GM19395 (cell line): ENCODE results near the gene WRAP73.
"Not testable (repeated sequence)": the region's sequence is repeated elsewhere in the genome, so short reads cannot be mapped to it uniquely, and the experiment has no call there.

ENCODE experiments used
- ATAC-seq: cut with Tn5 transposase; IDR thresholded peaks from one replicate; pipeline ENCODE4 v1.9.1; 2021; ENCODE audit warnings: mild to moderate bottlenecking, moderate library complexity; ENCODE audit not compliant: unreplicated experiment

WRAP73 gene

DNA sequence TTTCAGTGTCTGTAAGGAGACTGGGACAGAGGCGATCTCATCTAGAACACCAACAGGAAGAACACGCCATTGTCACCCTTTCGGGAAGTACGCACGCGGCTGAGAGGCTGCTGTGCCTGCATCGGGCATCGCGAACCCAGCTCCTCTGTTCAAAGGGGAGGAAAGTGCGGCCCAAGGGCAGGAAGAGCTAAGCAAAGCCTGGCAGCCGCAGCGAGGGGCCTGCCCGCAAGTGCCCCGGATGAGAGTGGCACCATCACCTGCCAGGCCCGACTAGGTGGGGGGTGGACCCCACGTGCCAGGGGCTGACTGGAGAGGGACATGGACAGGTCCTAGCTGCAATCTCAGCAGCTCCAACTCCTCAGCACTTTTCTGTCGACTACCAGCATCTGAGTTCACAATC is 17.6 kb downstream of the WRAP73 start:
- ATAC-seq = no peak

DNA sequence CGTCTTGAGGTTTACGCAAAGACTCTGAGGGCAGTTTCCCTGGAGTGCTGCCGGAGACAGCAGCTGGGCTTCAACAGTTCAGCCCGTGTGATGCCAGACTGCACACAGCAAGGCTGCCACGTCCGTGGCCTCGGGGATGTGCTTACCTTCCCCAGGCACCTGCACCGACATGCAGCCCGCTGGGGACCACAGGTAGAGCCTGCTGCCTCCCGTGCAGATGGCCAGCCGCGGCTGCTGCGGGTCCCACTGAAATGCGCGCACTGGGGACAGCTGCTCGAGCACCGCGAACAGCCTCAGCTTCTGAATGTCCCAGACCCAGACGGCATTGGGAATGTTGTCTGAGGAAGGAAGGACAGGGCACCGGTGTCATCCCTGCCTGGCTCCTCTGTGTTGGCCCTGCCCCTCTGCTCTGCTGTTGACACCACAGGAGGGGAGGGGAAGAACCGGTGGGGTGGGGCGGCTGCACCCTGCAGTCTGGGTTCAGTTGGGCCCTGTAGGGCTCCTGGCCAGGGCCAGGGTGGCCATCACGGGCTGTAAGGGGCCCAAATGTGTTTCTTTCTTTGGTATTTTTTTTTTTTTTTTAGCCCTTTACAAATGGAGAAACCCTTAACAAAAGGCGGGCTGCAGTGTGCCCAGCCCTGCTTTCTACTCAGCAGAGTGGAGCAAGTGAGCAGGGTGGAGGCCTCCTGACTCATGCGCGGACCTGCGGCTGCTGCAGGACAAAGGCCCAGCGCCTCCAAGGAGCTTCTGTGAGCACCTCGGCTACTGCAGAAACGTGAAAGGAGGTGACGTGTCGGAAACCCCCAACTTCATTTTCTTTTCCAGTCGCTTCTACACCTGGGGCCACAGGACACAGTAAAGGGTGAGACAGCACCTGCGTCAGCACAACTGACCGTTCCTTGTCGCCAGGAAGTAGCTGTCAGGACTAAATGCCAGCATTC is 18.3 kb downstream of the WRAP73 start:
- ATAC-seq = no peak

DNA sequence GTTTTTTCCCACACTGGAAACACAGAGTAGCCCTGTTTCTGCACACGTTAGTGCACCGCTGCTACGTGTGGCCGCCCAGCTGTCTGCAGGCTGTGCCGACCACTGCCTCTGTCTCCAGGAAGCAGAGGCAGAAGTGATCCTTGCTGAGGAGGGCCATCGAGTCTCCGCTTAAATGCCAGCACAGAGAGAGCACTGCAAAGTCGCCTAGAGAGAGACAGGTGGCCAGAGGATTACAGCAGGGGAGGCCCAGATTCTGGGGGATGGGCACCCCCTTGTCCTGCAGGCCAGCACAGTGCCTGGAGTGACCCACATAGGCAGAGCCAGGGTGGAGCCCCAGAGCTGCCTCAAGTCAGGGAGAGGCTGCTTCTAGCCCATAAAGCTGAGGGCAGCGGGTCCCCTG is 19.0 kb downstream of the WRAP73 start:
- ATAC-seq = no peak

DNA sequence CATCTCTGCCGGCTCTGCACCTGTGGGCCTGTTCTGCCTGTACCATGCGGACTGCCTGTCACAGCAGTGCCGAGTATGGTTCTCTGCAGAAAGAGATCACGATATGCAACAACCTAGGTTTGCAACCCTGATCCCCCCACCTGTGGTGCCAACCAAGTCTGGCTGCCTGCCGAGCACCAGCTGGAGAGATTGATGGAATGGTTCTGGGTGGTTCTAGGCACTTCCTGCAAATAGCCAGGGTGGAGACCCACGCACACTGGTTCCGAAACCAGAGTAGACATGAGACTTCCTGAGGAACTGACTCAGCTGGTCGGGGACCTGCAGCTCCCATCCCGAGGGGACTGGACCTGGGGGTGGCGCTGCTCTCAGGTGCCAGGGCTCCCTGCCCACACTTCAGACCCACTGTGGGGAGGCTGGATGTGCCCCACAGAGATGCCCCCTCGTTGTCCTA is 19.7 kb downstream of the WRAP73 start:
- ATAC-seq = no peak

DNA sequence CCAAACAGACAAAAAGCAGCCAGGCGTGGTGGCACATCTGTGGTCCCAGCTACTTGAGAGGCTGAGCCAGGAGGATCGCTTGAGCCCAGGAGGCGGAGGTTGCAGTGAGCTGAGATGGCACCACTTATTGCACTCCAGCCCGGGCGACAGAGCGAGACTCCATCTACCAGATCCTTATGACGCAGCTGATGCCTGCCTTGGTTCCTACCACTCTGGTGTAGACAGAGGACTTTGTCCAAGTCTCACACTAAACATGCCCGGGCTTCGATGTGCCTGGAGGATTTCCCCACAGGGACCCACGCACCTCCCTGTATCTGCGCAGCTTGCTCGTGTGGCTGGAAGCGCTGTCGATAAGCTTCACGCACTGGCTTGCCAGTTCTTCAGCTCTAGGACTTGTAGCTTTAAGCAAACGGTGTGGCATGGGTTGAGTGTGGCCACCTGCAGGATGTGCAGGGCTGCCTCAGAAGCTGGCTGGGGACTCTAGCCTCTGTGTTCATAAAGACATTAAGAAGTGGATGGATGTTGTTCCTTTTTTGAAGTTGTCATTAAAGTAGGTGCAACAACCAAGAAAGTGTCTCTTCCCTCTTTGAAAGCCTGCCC is 20.2 kb downstream of the WRAP73 start:
- ATAC-seq = no peak

DNA sequence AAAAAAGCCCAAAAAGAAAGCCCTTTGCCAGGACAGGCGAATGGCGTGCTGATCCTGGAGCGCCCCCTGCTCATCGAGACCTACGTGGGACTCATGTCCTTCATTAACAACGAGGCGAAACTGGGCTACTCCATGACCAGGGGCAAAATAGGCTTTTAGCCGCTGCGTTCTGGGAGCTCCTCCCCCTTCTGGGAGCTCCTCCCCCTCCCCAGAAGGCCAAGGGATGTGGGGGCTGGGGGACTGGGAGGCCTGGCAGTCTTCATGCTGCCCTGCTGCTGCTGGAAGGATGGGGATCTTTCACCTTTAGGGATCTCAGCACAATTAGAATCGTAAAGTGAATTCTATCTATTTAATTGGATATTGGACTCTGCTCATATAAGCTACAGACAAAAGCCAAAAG is 21.5 kb downstream of the WRAP73 start:
- ATAC-seq = no peak

DNA sequence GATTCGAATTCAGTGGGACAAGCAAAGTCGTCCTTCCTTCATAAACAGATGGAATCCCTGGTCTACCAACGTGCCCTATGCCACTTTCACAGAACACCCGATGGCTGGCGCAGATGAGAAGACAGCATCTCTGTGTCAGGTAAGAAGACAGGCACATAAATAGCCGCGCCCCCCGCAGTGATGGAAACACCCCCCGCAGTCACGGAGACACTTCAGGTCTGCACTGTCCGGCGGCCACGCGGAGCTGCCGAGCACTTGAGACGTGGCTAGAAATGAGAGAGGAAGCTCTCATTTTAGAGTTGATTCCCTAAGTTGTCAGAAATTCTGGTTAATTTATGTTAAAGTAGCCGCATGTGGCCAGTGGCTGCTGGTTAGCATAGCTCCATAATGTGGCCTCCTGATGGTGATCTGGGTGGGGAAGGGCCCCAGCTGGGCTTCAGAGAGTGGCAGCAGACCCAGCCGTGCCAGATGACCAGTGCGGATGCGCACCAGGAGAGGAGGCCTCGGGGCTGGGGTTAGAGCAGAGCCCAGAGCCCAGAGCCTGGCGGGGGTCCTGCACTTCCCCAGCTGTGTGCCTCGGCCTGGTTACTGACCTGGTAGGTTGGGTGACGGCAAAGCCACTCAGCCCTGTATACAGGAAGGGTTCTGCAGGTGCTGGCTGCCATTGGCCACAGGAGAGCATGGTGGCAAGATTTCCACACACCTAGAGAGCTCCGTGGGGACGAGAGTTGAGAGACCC is 22.2 kb downstream of the WRAP73 start:
- ATAC-seq = no peak

DNA sequence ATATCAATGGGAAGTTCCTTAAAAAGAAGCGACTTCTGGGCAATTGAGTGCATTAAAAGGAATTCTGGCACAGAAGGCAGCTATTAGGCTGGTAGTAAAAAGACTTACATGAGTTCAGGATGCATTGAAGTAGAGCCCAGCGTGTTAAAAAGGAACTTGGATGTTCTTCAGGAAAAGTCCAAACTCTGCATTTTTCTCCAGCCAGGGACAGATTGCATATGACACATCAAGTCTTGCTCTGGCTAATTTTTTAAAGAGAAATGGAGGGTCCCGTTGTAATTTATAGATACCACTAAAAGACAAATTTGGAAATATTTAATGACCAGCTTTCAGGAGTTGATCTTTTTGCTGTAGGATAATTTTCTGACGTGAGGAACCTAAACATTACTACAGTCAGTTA is 23.9 kb downstream of the WRAP73 start:
- ATAC-seq = no peak

DNA sequence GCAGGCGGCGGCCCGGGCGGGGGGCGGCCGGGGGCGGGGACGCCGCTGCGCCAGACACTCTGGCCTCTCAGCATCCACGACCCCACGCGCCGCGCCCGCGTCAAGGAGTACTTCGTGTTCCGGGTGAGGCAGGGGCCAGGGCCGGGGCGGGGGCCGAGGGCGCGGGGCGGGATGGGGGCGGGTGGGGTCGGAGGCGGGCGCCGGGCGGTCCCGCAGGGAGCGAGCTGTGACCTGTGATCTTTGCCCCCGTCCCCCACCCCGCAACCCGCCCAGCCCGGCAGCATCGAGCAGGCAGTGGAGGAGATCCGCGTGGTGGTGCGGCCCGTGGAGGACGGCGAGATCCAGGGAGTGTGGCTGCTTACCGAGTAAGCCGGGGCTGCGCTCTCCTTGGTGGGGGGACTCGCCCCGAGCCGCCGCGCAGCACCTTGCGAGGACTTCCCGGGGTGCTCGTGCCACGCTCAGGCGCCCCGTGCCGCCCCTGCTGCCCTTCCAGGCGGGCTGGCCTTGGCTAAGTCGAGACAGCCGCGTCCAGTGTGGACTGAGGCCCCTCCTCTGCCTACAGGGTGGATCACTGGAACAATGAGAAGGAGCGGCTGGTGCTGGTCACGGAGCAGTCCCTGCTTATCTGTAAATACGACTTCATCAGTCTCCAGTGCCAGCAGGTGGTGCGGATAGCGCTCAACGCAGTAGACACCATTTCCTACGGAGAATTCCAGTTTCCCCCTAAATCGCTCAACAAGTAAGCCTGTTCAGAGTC is 24.6 kb downstream of the WRAP73 start:
- ATAC-seq = peak; percentile 27

DNA sequence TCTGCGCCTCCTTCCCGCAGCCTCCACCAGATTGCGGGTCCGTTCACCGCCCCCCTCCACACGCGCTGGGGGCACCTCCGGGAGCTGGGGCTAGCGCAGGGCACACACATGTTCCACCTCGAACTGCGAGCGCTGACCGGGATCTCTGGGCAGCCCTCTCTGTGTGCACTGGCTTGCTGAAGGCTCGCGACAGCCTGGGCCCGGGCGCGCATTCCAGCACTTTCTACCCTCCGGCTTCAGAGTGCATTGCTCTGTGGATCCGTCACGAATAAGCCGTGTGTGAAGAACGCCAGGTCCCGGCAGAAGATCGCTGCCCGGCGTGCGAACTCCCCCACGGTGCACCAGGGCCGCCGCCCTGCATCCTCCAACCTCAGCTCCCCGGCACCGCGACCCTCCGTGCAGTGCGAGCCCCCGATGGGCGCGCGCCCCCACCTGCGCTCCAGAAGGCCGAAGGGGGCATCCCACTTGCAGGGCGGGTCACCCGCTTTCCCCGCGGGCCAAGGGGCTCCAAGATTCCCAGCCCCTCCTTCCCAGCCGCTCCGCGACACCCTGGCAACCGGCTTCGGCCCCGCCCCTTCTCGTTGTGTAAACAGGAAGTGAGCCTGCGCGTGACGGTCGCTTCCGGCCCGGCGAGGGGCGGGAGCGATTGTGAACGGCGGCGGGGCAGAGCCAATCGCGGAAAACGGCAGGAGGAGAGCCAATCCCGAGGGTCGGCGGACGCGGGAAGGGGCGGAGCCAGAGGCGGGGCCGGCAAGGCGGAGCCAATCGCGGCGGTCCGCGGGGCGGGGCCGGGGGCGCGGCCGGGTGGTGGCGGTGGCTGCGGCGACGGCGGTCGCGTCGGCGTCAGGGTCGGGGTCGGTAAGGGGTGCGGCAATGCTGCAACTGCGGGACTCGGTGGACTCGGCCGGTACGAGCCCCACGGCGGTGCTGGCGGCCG is 25.4 kb downstream of the WRAP73 start, which contains the start of gene TPRG1L:
Gene TPRG1L (plus strand): TSS at position 816 of the 937 bp plus-strand sequence. CDS start 58 bp downstream, at position 874.
- ATAC-seq = peak; percentile 94

DNA sequence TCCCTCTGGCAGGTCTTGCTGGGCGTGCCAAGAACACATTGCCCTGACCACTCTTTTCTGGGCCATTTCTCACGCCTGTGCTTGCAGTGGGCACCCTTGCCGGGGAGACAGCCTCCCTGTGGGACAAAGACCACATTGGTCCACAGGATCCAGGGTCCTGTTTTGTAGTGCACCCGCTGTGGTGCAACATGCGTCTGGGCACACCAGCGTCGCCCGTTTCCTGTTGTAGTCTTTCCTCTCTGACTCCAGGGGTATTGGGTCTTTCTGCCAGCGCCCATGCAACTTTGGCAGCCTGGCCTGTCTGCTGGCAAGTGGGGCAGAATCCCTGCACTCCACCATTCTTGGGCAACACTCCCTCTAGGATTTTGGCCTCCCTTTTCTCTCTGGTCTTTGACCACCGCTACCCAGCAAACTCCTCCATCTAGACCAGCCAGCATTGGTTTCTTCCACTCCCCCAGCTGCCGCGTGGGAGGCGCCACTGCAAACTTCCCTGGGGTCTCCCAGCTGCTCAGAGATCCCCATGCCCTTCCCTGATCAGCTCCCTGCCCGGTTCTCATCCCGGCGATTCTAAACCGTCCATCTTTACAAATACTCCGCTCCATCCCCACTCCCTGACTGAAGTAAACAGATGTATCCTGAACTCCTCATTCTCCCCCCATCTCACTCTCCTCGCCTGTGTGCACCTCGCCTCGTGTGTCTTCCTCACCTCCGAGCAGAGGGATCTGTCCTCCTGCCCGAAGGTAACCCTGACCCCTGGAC is 26.3 kb downstream of the WRAP73 start:
- no peak for ATAC-seq

DNA sequence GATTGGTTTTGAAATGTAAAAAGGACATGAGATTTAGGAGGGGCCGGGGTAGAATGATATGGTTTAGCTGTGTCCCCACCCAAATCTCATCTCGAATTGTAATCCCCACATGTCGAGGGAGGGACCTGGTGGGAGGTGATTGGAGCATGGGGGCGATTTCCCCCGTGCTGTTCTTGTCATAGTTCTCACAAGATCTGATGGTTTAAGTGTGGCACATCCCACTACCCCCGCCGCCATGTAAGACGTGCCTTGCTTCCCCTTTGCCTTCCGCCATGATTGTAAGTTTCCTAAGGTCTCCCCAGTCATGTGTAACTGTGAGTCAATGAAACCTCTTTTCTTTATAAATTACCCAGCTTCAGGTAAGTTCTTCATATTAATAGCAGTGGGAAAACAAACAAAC is 27.8 kb downstream of the WRAP73 start:
- ATAC-seq = not testable (repeated sequence)

DNA sequence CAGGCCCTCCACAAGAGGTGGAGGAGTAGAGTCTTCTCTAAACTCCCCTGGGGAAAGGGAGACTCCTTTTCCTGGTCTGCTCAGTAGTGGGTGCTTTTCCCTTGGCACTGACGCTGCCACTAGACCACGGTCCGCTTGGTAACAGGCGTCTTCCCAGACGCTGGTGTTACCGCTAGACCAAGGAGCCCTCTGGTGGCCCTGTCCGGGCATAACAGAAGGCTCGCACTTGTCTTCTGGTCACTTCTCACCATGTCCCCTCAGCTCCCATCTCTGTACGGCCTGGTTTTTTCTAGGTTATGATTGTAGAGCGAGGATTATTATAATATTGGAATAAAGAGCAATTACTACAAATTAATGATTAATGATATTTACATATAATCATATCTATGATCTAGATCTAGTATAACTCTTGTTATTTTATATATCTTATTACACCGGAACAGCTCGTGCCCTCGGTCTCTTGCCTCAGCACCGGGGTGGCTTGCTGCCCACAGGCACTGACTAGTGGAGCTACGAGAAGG is 28.7 kb downstream of the WRAP73 start:
- ATAC-seq = not testable (repeated sequence)

DNA sequence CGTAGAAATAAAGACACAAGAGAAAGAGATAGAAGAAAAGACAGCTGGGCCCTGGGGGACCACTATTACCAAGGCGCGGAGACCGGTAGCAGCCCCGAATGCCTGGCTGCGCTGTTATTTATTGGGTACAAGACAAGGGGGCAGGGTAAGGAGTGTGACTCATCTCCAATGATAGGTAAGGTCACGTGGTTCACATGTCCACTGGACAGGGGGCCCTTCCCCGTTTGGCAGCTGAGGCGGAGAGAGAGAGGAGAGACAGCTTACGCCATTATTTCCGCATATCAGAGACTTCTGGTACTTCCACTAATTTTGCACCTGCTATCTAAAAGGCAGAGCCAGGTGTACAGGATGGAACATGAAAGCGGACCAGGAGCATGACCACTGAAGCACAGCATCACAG is 29.2 kb downstream of the WRAP73 start:
- no peak for ATAC-seq

DNA sequence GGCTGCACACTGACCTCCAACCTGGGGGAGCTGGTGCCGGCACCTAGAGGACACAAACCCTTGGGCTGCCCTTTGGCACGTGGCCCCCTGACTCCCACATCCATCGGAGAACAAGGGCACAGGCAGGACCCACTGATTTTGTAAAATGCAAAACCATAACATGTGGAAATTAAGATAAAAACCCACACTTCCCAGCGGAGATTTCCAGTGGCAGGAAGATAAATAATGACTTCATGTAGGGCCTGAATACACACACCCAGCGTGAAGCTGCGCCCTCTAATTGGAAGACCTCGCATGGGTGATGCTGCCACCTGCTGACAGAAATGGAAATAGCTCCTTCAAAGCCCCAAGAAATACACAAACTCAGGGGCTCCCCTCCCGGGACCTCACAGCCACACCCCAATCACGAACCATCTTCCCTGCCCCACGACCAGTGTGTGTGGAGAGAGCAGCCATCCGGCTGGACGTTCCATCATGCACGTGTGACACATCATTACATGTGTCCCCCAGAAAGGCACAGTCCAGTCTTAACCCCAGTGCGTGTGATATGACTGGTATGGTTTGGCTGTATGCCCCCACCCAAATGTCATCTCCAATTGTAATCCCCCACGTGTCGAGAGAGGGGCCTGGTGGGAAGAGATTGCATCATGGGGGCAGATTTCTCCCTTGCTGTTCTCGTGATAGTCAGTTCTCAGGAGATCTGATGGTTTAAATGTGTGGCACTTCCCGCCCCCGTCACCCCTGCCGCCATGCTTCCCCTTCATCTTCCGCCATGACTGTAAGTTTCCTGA is 30.8 kb downstream of the WRAP73 start:
- peak; percentile 62 for ATAC-seq

DNA sequence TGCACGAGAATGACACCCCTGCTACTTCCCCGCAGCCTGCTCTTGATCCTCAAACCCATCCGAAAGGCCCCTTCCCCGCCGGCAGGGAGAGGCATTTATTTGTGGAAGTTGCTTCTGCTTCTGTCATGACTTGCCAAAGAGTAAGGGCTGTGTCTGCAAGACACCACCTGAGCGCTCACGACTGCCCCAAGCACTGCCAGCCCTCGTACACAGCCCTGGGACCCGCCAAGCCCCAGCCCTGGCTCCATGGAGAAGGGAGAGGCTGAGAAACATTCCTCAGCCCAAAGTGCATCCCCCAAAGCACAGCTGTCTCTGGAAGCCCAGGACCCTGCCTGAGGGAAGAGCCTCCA is 31.4 kb downstream of the WRAP73 start:
- ATAC-seq = no peak

DNA sequence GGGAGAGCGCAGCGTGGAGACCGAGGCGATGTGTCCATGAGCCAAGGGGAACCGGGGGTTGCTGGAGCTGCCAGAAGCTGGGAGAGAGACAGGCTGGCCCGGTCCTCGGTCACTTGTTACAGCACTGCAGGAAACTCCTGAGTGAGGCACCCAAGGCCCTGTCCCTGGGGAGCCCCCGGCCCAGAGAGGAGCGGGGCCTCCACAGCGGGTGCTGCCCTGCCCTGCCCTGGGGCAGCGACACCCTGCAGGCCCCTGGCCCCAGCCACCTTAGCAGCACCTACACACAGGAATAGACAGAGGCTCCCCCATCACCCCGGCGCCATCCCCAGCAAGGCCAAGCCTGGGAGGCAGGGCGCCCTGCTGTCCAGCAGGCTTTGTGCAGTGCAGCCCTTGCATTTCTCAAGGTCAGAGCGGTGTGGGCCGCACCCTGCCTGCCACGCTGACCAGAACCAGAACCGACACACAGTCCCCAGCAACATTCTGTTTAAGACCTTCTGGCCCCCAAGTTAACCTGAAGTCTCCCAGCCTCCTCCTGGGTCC is 32.0 kb downstream of the WRAP73 start:
- no peak for ATAC-seq

DNA sequence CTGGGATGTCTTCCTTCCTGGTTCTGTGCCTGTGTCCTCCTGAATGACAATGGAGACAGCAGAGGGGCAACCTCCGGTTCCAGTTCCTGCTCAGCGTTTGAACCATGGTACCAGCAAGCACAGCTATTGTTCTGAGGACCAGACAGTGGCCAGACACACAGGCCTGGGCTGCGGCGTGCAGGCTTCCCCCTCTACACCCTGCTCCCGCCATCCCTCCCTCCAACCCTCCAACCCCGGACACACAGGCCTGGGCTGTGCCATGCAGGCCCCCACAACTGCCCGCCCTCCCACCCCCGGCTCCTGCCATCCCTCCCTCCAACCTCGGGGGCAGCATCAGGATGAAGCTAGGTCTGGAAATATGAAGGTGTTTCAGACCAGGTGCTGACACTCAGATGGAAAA is 33.0 kb downstream of the WRAP73 start:
- no peak for ATAC-seq
